ENCODE data around the gene ARPP21.

GRCh38 chr3:35723480-35724097 lies 84.3 kb downstream of the ARPP21 start:
- TF ChIP-seq CTCF (IDR thresholded peaks at IDR 0.05) (no peak), USF2 (CRISPR knock-in tag; IDR thresholded peaks at IDR 0.05) (no peak), NR2C2 (CRISPR knock-in tag; IDR thresholded peaks at IDR 0.05) (no peak)

All from WTC11 (cell line).